ENCODE data around the gene SAMD4A.

SAMD4A gene

GRCh38 chr14:54839701-54840119, 272.8 kb downstream of the SAMD4A start:
- H3K4me1 Mint-ChIP-seq = no peaks in the 10 kb centered on the region
- peaks cover 7% of the 10 kb centered on the region for H3K27me3 Mint-ChIP-seq (ENCODE audit: low read depth, poor library complexity)
- TF ChIP-seq CTCF (IDR thresholded peaks at IDR 0.05) = no peak
- H3K9me3 Mint-ChIP-seq = no peaks in the 10 kb centered on the region
- no peak overlapping the region for H3K4me3 Mint-ChIP-seq
- no peaks in the 10 kb centered on the region for H3K36me3 Mint-ChIP-seq (ENCODE audit: low read depth)
- DNase-seq = no peak
- H3K27ac Mint-ChIP-seq = no peak overlapping the region

- Mint-ChIP-seq H3K4me3 (no peak overlapping the region), H3K36me3 (ENCODE audit: low read depth) (no peaks in the 10 kb centered on the region), H3K9me3 (no peaks in the 10 kb centered on the region), H3K4me1 (no peaks in the 10 kb centered on the region), H3K27ac (no peak overlapping the region), H3K27me3 (ENCODE audit: low read depth, poor library complexity) (peaks cover 7% of the 10 kb centered on the region)
- no peak for TF ChIP-seq CTCF (IDR thresholded peaks at IDR 0.05)
- DNase-seq = no peak
Observed at GRCh38 chr14:54840336-54840735, 273.4 kb downstream of the SAMD4A start.

- H3K36me3 Mint-ChIP-seq (ENCODE audit: low read depth) = no peaks in the 10 kb centered on the region
- no peak overlapping the region for H3K4me3 Mint-ChIP-seq
- TF ChIP-seq CTCF (IDR thresholded peaks at IDR 0.05) = no peak
- peaks cover 7% of the 10 kb centered on the region for H3K27me3 Mint-ChIP-seq (ENCODE audit: low read depth, poor library complexity)
- no peak overlapping the region for H3K27ac Mint-ChIP-seq
- DNase-seq = no peak
- H3K9me3 Mint-ChIP-seq = no peaks in the 10 kb centered on the region
- no peaks in the 10 kb centered on the region for H3K4me1 Mint-ChIP-seq
Observed at GRCh38 chr14:54840798-54841197, 273.9 kb downstream of the SAMD4A start.

Measured in nephron progenitor cell (in vitro differentiated cells).